Measurements from ENCODE around the gene ADAM8.

- TF ChIP-seq CTCF (IDR thresholded peaks at IDR 0.05) (no peak), TCF7L2 (IDR thresholded peaks at IDR 0.05; ENCODE audit: low read depth, low read length) (no peak), POLR2AphosphoS5 (IDR thresholded peaks at IDR 0.05; ENCODE audit: low read depth, low read length) (no peak)
Observed at GRCh38 chr10:133229265-133230043, 47.2 kb downstream of the ADAM8 start.
